PC-9 (cell line): Measurements from ENCODE around the gene PLA2G2E. TPM values are rescaled to one million over a fixed set of nuclear protein-coding genes. Genes with fewer than 3 reads are reported as not detected.

Experiments
- BruUV-seq: library from RNA; stranded (reverse); fragments of 400-500 nt; replicated peaks from 2 replicates; lab custom pipeline; 2021; lab: Mats Ljungman, UMichigan
- CTCF ChIA-PET: fragments of 300-600 bp; sonication (Branson Sonifier 250); formaldehyde crosslinking; loops from one replicate; lab custom pipeline; 2022; ENCODE audit warnings: antibody characterized with exemption; lab: Charles Lee
- POLR2A ChIA-PET: fragments of 300-600 bp; sonication (Branson Sonifier 250); formaldehyde crosslinking; loops from one replicate; lab custom pipeline; 2022; ENCODE audit warnings: antibody characterized with exemption; ENCODE audit not compliant: unreplicated experiment; lab: Charles Lee
- DNase-seq, 2 experiments: peaks; one replicate each; pipeline versions ENCODE4 v3.0.0 to v3.0.0-alpha.2; 2015 to 2022; ENCODE audit warnings: mixed read lengths in 1 of 2
- H2AFZ ChIP-seq: fragments of 200-600 bp; sonication (generic); 2 replicates; pipeline ENCODE4 v1.8.1; 2017; ENCODE audit warnings: antibody characterized with exemption
- H3F3A ChIP-seq: fragments of 200-600 bp; sonication (generic); 2 replicates; pipeline ENCODE4 v1.8.1; 2017; ENCODE audit warnings: antibody characterized with exemption, mild to moderate bottlenecking, low read depth; ENCODE audit not compliant: insufficient read depth
- H3K27ac ChIP-seq: fragments of 200-600 bp; sonication (generic); 2 replicates; pipeline ENCODE4 v1.6.1; 2016; ENCODE audit warnings: mixed run types
- H3K27me3 ChIP-seq: fragments of 200-600 bp; sonication (generic); 2 replicates; pipeline ENCODE4 v1.6.1; 2016; ENCODE audit warnings: low read depth, mixed run types; ENCODE audit not compliant: insufficient read depth
- H3K36me3 ChIP-seq: fragments of 200-600 bp; sonication (generic); 2 replicates; pipeline ENCODE4 v1.6.1; 2016; ENCODE audit warnings: low read depth, mixed run types
- H3K4me1 ChIP-seq: fragments of 200-600 bp; sonication (generic); replicated peaks from 2 replicates; pipeline ENCODE4 v1.6.1; 2016; ENCODE audit warnings: mixed run types; ENCODE audit not compliant: insufficient read depth
- H3K4me2 ChIP-seq: fragments of 200-600 bp; sonication (generic); 2 replicates; pipeline ENCODE4 v1.6.1; 2017; ENCODE audit warnings: mixed run types
- H3K4me3 ChIP-seq: fragments of 200-600 bp; sonication (generic); 2 replicates; pipeline ENCODE4 v1.6.1; 2016; ENCODE audit warnings: mixed run types
- H3K79me2 ChIP-seq: fragments of 200-600 bp; sonication (generic); 2 replicates; pipeline ENCODE4 v1.6.1; 2017; ENCODE audit warnings: low read depth, mixed run types
- H3K9me2 ChIP-seq: fragments of 200-600 bp; sonication (generic); 2 replicates; pipeline ENCODE4 v1.8.1; 2017; ENCODE audit warnings: mild to moderate bottlenecking; ENCODE audit not compliant: insufficient read depth
- H3K9me3 ChIP-seq: fragments of 200-600 bp; sonication (generic); 2 replicates; pipeline ENCODE4 v1.8.1; 2016; ENCODE audit warnings: low read depth; ENCODE audit not compliant: insufficient read depth
- H4K20me1 ChIP-seq: fragments of 200-600 bp; sonication (generic); 2 replicates; pipeline ENCODE4 v1.8.1; 2017; ENCODE audit not compliant: insufficient read depth
- EZH2 ChIP-seq: fragments of 200-600 bp; sonication (generic); IDR thresholded peaks from 2 replicates; pipeline ENCODE4 v1.8.0; 2017; ENCODE audit warnings: antibody characterized with exemption, low read depth
- intact Hi-C: fragments of 100-400 bp; cut with micrococcal nuclease; formaldehyde crosslinking; loops from one replicate; pipeline ENCODE4 v1.10.0; 2022; ENCODE audit not compliant: unreplicated experiment
- total RNA-seq: library from RNA; stranded (reverse); gene quantifications from 2 replicates; pipeline ENCODE4 v1.2.3, GENCODE V29; 2021
- TF ChIP-seq, protein P1 (sequence below): fragments of 200-600 bp; sonication (generic); conservative IDR thresholded peaks from 2 replicates; pipeline ENCODE4 v1.6.1; 2017; ENCODE audit warnings: mixed run types, antibody characterized with exemption, mild to moderate bottlenecking, moderate library complexity

PLA2G2E gene
- total RNA-seq, 1 experiment from 2014 or later: not detected

GRCh38 chr1:19938472-19938871, 15.1 kb upstream of the PLA2G2E start:
- BruUV-seq: no TSS peak
- POLR2A ChIA-PET: interaction anchor here (0.6 kb wide), 1 partner anchor 817 kb away, joined by 15 read pairs; no protein-coding TSS in a partner anchor

DNA sequence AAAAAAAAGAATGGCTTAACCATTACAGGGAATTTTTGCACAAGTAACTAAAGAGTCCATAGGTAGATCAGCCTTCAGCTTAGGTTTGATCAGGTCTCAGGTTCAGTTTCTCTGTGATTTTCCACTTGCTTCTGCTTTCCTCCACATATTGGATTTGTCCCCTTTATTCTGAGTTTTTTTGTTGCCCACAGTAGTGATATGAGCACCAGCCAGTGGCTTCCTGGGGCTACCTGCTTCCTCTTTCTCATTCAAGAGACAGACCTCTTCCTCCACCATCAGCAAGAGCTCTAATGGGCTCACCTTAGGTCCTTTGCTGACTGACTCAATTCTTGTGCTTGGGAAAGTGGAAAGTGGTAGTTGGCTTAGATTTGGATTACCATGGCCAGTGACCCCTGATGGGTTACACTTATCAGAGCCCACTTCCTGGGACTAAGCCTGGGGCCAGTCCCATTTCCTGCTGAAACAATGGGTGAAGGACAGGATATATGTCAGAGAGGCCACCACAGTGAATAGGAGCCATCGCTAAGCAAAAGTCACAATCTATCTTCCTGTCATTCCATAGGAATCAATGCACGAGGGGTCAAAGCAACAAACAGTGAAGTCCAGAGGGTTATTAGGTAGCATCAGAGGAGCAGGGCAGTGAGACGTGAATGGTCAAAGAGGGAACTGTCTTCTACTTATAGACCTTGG, 12.8 kb upstream of the PLA2G2E start:
- H2AFZ ChIP-seq: no peak overlapping the region
- no peaks in the 10 kb centered on the region for H4K20me1 ChIP-seq
- H3K4me1 ChIP-seq: no peaks in the 10 kb centered on the region
- BruUV-seq: no TSS peak
- intact Hi-C loops: no loop called here
- no peaks in the 10 kb centered on the region for H3K27me3 ChIP-seq
- ChIA-PET POLR2A (no interaction called here), CTCF (no interaction called here)
- TF ChIP-seq, protein P1, sequence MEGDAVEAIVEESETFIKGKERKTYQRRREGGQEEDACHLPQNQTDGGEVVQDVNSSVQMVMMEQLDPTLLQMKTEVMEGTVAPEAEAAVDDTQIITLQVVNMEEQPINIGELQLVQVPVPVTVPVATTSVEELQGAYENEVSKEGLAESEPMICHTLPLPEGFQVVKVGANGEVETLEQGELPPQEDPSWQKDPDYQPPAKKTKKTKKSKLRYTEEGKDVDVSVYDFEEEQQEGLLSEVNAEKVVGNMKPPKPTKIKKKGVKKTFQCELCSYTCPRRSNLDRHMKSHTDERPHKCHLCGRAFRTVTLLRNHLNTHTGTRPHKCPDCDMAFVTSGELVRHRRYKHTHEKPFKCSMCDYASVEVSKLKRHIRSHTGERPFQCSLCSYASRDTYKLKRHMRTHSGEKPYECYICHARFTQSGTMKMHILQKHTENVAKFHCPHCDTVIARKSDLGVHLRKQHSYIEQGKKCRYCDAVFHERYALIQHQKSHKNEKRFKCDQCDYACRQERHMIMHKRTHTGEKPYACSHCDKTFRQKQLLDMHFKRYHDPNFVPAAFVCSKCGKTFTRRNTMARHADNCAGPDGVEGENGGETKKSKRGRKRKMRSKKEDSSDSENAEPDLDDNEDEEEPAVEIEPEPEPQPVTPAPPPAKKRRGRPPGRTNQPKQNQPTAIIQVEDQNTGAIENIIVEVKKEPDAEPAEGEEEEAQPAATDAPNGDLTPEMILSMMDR: no peak
- TF ChIP-seq EZH2: no peak
- H3K4me2 ChIP-seq: no peak overlapping the region
- no peaks in the 10 kb centered on the region for H3K9me2 ChIP-seq
- no peaks in the 10 kb centered on the region for H3K79me2 ChIP-seq
- no peaks in the 10 kb centered on the region for H3F3A ChIP-seq
- no peak overlapping the region for H3K4me3 ChIP-seq
- no peaks in the 10 kb centered on the region for H3K36me3 ChIP-seq
- DNase-seq: no peak
- H3K9me3 ChIP-seq: no peaks in the 10 kb centered on the region; the same call in 1 of the 2 replicates
- no peak overlapping the region for H3K27ac ChIP-seq

More at GRCh38 chr1:19938472-19938871, 15.1 kb upstream of the PLA2G2E start:
- DNase-seq: no peak
- H3F3A ChIP-seq: no peaks in the 10 kb centered on the region
- H3K4me1 ChIP-seq: no peaks in the 10 kb centered on the region
- intact Hi-C loops: no loop called here
- H3K27ac ChIP-seq: no peak overlapping the region
- H3K27me3 ChIP-seq: no peaks in the 10 kb centered on the region
- H3K4me2 ChIP-seq: no peak overlapping the region
- no peaks in the 10 kb centered on the region for H4K20me1 ChIP-seq
- no peaks in the 10 kb centered on the region; the same call in 1 of the 2 replicates for H3K9me3 ChIP-seq
- no peaks in the 10 kb centered on the region for H3K9me2 ChIP-seq
- CTCF ChIA-PET: no interaction called here
- no peak overlapping the region for H2AFZ ChIP-seq
- no peaks in the 10 kb centered on the region for H3K79me2 ChIP-seq
- TF ChIP-seq, protein P1: no peak
- no peak for TF ChIP-seq EZH2
- H3K36me3 ChIP-seq: no peaks in the 10 kb centered on the region
- H3K4me3 ChIP-seq: no peak overlapping the region

DNA sequence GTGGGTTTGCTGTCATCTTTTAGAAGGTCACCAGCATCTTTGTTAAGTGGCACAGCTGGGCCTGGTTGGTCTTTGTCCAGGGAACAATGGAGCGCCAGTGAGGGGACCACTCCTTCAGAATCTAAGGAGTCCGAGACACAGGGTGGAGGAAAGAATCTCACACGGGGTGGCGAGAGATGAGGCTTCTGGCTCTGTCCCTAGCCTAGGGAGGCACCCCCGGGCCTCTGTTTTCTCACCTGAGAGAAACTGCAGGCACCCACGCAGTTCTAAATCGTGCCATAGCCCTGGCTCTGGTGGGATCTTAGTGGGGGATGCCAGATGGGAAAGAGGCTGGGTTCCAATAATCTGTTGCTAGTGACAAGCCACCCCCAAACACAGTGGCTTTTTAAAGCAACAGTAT, 10.9 kb upstream of the PLA2G2E start:
- no peaks in the 10 kb centered on the region for H3K9me2 ChIP-seq
- no peak for DNase-seq
- H3K4me2 ChIP-seq: no peak overlapping the region
- no peaks in the 10 kb centered on the region for H3K36me3 ChIP-seq
- no peaks in the 10 kb centered on the region for H3K27me3 ChIP-seq
- H3K9me3 ChIP-seq: no peaks in the 10 kb centered on the region; the same call in 1 of the 2 replicates
- H3K27ac ChIP-seq: no peak overlapping the region
- intact Hi-C loops: no loop called here
- H3K4me3 ChIP-seq: no peak overlapping the region
- H4K20me1 ChIP-seq: no peaks in the 10 kb centered on the region
- no peak overlapping the region for H2AFZ ChIP-seq
- POLR2A ChIA-PET: no interaction called here
- BruUV-seq: no TSS peak
- H3K4me1 ChIP-seq: no peaks in the 10 kb centered on the region
- no peaks in the 10 kb centered on the region for H3F3A ChIP-seq
- TF ChIP-seq, protein P1: no peak
- TF ChIP-seq EZH2: no peak
- CTCF ChIA-PET: no interaction called here
- no peaks in the 10 kb centered on the region for H3K79me2 ChIP-seq
